Endodermal cell (in vitro differentiated cells): ENCODE data around the gene AFF3. TPM values are rescaled to one million over a fixed set of nuclear protein-coding genes. Genes with fewer than 3 reads are reported as not detected.

ENCODE experiments used
- DNase-seq: peaks from one replicate; pipeline ENCODE4 v3.0.0-alpha.2; 2017
- H3K27ac ChIP-seq: 2 replicates; pipeline ENCODE4 v1.5.1; 2013; ENCODE audit warnings: mild to moderate bottlenecking, low read depth, low read length, moderate library complexity
- H3K27me3 ChIP-seq: 2 replicates; pipeline ENCODE4 v1.6.1; 2013; ENCODE audit warnings: mild to moderate bottlenecking, low read length, moderate library complexity; ENCODE audit not compliant: insufficient read depth, control insufficient read depth, poor library complexity, severe bottlenecking
- H3K36me3 ChIP-seq: 2 replicates; pipeline ENCODE4 v1.7.0; 2013; ENCODE audit warnings: mild to moderate bottlenecking, low read length, moderate library complexity; ENCODE audit not compliant: control insufficient read depth, insufficient read depth
- H3K4me1 ChIP-seq: one replicate; pipeline ENCODE4 v1.7.0; 2013; ENCODE audit warnings: low read length; ENCODE audit not compliant: control insufficient read depth, insufficient read depth
- H3K4me3 ChIP-seq: 2 replicates; pipeline ENCODE4 v1.5.1; 2013; ENCODE audit warnings: mild to moderate bottlenecking, low read length, moderate library complexity
- H3K9ac ChIP-seq: 2 replicates; pipeline ENCODE4 v1.6.1; 2013; ENCODE audit warnings: mild to moderate bottlenecking, low read length, moderate library complexity; ENCODE audit not compliant: poor library complexity, severe bottlenecking; ENCODE audit errors: extremely low read depth
- H3K9me3 ChIP-seq: 2 replicates; pipeline ENCODE4 v1.6.1; 2013; ENCODE audit warnings: mild to moderate bottlenecking, low read length, moderate library complexity; ENCODE audit not compliant: control insufficient read depth
- H3K27ac Mint-ChIP-seq: 2 replicates; pipeline ENCODE4 v1.8.0; 2020; ENCODE audit warnings: mixed read lengths
- H3K27me3 Mint-ChIP-seq: 2 replicates; pipeline ENCODE4 v1.8.0; 2021; ENCODE audit warnings: mild to moderate bottlenecking, mixed read lengths; ENCODE audit not compliant: insufficient read depth
- H3K36me3 Mint-ChIP-seq: 2 replicates; pipeline ENCODE4 v1.8.0; 2020; ENCODE audit warnings: low read depth, mixed read lengths
- H3K4me1 Mint-ChIP-seq: 2 replicates; pipeline ENCODE4 v1.8.0; 2020; ENCODE audit warnings: mixed read lengths
- H3K4me3 Mint-ChIP-seq: 2 replicates; pipeline ENCODE4 v1.8.0; 2020; ENCODE audit warnings: mild to moderate bottlenecking, moderate library complexity, mixed read lengths
- H3K9me3 Mint-ChIP-seq: 2 replicates; pipeline ENCODE4 v1.8.0; 2020; ENCODE audit warnings: mild to moderate bottlenecking, mixed read lengths
- WGBS, 2 experiments: methylation state at CpG; one replicate each; pipeline versions ENCODE4 v1.1.5 to v1.1.7; 2013; ENCODE audit warnings: missing lambda C conversion rate in 2 of 2, mixed read lengths in 1 of 2; ENCODE audit not compliant: insufficient coverage in 1 of 2, insufficient read length in 1 of 2; 5-methylcytosine and 5-hydroxymethylcytosine counted together
- total RNA-seq, 2 donors: library from RNA; stranded (reverse); fragmentation: NEBNext Ultra II Directional in 1 of 2; extraction: Animal tissue kit (Norgen Biotek cat#: 25700) in 1 of 2; gene quantifications; 2 replicates in 1 of 2; 3 replicates in 1 of 2; pipeline ENCODE4 v1.2.1, GENCODE V29; 2021
- TF ChIP-seq, protein P1 (sequence below): fragments of 200-600 bp; sonication (generic); conservative IDR thresholded peaks from 2 replicates; pipeline ENCODE4 v1.5.0; 2021; ENCODE audit warnings: antibody characterized with exemption, mild to moderate bottlenecking

Gene AFF3
- total RNA-seq, 2 donors from 2014 or later: 0.62 to 0.73 TPM

DNA sequence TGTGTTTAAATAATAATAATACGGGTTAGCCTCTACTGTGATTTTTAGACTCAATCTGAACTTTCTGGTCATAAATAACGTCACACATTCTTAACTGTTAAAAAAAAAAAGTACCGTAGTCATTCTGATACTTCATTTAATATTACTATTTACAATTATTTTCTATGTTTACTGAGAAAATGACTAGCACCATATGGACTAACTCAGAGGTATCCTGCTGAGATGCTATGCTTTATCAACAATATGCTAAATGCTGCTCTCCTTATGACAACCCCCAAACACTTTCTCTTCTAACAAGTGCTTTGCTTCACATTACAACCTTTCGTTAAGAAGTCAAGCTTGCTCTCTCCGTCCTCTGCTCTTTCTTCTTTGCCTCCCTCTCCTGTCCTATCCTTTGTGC is 182.1 kb downstream of the AFF3 start:
- no peak for DNase-seq
- 62 to 78% methylated on average over 2 to 4 of the region's 5 CpGs for WGBS, 2 experiments
- Histone ChIP-seq H3K4me1 (no peaks in the 10 kb centered on the region), H3K36me3 (no peaks in the 10 kb centered on the region), H3K9me3 (no peaks in the 10 kb centered on the region), H3K9ac (no peak overlapping the region), H3K4me3 (no peak overlapping the region), H3K27ac (no peak overlapping the region), H3K27me3 (no peaks in the 10 kb centered on the region)
- Mint-ChIP-seq H3K4me3 (no peak overlapping the region), H3K4me1 (peaks cover 13% of the 10 kb centered on the region), H3K27ac (no peak overlapping the region), H3K36me3 (no peaks in the 10 kb centered on the region), H3K27me3 (no peaks in the 10 kb centered on the region), H3K9me3 (no peaks in the 10 kb centered on the region)
- TF ChIP-seq, protein P1, sequence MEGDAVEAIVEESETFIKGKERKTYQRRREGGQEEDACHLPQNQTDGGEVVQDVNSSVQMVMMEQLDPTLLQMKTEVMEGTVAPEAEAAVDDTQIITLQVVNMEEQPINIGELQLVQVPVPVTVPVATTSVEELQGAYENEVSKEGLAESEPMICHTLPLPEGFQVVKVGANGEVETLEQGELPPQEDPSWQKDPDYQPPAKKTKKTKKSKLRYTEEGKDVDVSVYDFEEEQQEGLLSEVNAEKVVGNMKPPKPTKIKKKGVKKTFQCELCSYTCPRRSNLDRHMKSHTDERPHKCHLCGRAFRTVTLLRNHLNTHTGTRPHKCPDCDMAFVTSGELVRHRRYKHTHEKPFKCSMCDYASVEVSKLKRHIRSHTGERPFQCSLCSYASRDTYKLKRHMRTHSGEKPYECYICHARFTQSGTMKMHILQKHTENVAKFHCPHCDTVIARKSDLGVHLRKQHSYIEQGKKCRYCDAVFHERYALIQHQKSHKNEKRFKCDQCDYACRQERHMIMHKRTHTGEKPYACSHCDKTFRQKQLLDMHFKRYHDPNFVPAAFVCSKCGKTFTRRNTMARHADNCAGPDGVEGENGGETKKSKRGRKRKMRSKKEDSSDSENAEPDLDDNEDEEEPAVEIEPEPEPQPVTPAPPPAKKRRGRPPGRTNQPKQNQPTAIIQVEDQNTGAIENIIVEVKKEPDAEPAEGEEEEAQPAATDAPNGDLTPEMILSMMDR: no peak

DNA sequence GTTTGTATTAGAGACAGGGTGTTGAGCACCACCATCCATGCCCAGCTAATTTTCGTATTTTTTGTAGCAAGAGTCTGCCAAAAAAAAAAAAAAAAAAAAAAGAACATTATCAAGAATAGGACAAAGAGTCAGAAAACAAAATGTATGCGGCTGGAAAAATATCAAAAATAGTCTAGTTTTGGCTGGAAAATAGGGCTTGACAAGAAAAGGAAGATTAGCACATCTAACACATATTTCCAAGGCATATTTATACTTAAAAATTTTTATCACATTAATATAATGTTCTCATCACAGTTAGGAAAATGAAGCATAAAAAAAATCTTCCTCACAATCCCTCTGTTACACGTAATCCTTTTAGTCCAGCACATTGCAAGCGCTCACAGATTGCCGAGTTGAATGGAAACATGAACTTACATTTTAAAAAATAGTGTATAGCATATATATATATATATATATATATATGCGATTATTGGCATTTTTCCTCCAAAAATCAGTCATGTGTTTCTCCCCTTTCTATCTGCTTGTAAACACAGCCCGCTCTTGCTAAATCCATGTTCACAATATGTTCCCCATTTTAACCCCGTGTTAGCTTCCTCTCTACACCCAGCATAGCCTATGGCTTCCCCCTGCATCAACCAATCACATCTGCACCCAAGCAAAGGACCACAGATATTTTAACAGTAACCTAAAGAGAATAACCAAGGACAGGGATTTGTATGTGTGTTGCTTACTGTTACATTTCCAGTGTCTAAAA is 183.0 kb downstream of the AFF3 start:
- DNase-seq: no peak
- Histone ChIP-seq H3K4me1 (no peaks in the 10 kb centered on the region), H3K9ac (no peak overlapping the region), H3K4me3 (no peak overlapping the region), H3K27me3 (no peaks in the 10 kb centered on the region), H3K27ac (no peak overlapping the region), H3K36me3 (no peaks in the 10 kb centered on the region), H3K9me3 (no peaks in the 10 kb centered on the region)
- Mint-ChIP-seq H3K27ac (no peak overlapping the region), H3K4me3 (no peak overlapping the region), H3K27me3 (no peaks in the 10 kb centered on the region), H3K9me3 (no peaks in the 10 kb centered on the region), H3K4me1 (peaks cover 13% of the 10 kb centered on the region), H3K36me3 (no peaks in the 10 kb centered on the region)
- 79 to 89% methylated on average over 3 to 7 of the region's 8 CpGs for WGBS, 2 experiments
- TF ChIP-seq, protein P1: no peak

DNA sequence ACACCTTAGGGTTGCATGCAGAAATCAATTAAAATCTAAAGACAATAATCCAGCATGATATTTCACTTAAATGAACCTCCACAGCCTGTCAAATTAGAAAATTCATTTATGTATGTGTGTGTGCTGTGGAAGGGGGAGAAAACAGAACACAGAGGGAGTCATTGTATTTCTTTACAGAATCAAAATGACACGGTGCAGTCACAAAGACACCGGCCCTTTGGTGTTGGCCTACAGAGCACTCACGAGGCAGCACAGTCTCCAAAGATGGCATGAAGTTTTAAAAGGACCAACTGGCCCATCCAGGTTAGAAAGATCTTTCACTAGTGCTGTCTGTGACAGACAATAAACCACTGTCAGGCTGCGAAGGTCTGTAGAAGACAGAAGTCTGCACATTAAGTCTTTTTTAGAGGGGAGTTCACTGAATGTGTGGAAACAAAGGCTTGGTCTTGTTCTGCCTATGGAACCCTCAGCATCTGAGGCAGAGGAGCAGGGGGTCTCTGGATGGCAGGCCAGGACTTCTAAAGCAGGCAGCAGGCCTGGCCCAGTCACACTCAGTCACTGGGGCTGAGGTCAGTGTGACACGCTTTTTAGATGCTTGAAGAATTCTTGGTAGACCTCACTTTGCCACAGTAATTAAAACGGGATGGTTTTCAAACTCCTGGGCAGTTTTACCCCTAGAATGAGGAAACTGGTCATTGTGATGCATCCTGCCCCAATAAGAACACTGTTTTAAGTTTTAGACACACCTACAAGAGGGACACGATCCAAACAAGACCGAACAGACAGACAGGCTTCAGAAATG is 184.9 kb downstream of the AFF3 start:
- H3K4me3 ChIP-seq: no peak overlapping the region
- Mint-ChIP-seq H3K4me1 (peaks cover 13% of the 10 kb centered on the region), H3K4me3 (no peak overlapping the region), H3K27me3 (no peaks in the 10 kb centered on the region), H3K9me3 (no peaks in the 10 kb centered on the region), H3K27ac (no peak overlapping the region), H3K36me3 (no peaks in the 10 kb centered on the region)
- WGBS, 2 experiments: 86 to 90% methylated on average over 7 to 8 of the region's 8 CpGs
- no peak for DNase-seq
- no peaks in the 10 kb centered on the region for H3K27me3 ChIP-seq
- H3K4me1 ChIP-seq: no peaks in the 10 kb centered on the region
- TF ChIP-seq, protein P1: no peak
- H3K9ac ChIP-seq: no peak overlapping the region
- no peaks in the 10 kb centered on the region for H3K9me3 ChIP-seq
- H3K36me3 ChIP-seq: no peaks in the 10 kb centered on the region
- peak overlapping the region; percentile 89 for H3K27ac ChIP-seq
